K562 (cell line): ENCODE data around the gene CTCFL. TPM values are rescaled to one million over a fixed set of nuclear protein-coding genes. Genes with fewer than 3 reads are reported as not detected.

Source experiments
- ATAC-seq: fragments of 200-7000 bp; cut with Tn5 transposase; 3 replicates; pipeline ENCODE4 v1.9.1; 2020; ENCODE audit warnings: moderate library complexity
- BruUV-seq: library from RNA; stranded (reverse); fragments of 400-500 nt; replicated peaks from 2 replicates; lab custom pipeline; 2021; lab: Mats Ljungman, UMichigan
- CTCF ChIA-PET: fragments of 300-600 bp; formaldehyde crosslinking; extraction: SDS; loops from one replicate; lab custom pipeline; 2021; ENCODE audit warnings: low intra/inter-chr PET ratio; lab: Yijun Ruan, JAX
- POLR2A ChIA-PET: fragments of 300-600, 350-650 bp; sonication (Branson Sonifier 250); formaldehyde crosslinking; extraction: SDS; loops from one replicate; lab custom pipeline; 2021; ENCODE audit warnings: antibody characterized with exemption, inconsistent platforms; lab: Yijun Ruan, JAX
- DNase-seq, 4 experiments: peaks; one replicate each; pipeline versions ENCODE4 v3.0.0 to v3.0.0-alpha.2; 2011 to 2018; ENCODE audit warnings: low spot score in 3 of 4, mixed read lengths in 3 of 4; ENCODE audit errors: extremely low read depth in 1 of 4
- FAIRE-seq: peaks from 2 replicates; lab custom pipeline; 2011; peaks lifted over from hg19 to GRCh38; lab: Jason Lieb, UNC
- H2AFZ ChIP-seq: 2 replicates; pipeline ENCODE4 v1.6.0; 2011; ENCODE audit warnings: low read depth, low read length, control low read depth, inconsistent platforms
- H3K27ac ChIP-seq: fragments of 200-600 bp; 3 replicates; pipeline ENCODE4 v1.8.0; 2011; ENCODE audit warnings: low read depth, mild to moderate bottlenecking, control low read depth, inconsistent platforms, low read length, moderate library complexity, mixed read lengths; ENCODE audit errors: extremely low read depth
- H3K27me3 ChIP-seq, 2 experiments: fragments of 300-600 bp in 1 of 2; 2 replicates in 1 of 2; 3 replicates in 1 of 2; pipeline versions ENCODE4 v1.6.0 to v1.8.0; 2011; ENCODE audit warnings: inconsistent platforms in 2 of 2, low read length in 2 of 2, mild to moderate bottlenecking in 1 of 2, mixed read lengths in 1 of 2, moderate library complexity in 1 of 2; ENCODE audit not compliant: control insufficient read depth in 2 of 2, insufficient read depth in 2 of 2
- H3K36me3 ChIP-seq: fragments of 300-600 bp; 3 replicates; pipeline ENCODE4 v1.8.0; 2011; ENCODE audit warnings: mild to moderate bottlenecking, low read length, inconsistent platforms; ENCODE audit not compliant: control insufficient read depth, insufficient read depth
- H3K4me1 ChIP-seq, 2 experiments: fragments of 200-600 bp in 1 of 2; replicated peaks in 1 of 2; 2 replicates in 1 of 2; 3 replicates in 1 of 2; pipeline versions ENCODE4 v1.5.1 to v1.8.0; 2011; ENCODE audit warnings: inconsistent platforms in 2 of 2, low read length in 2 of 2, mild to moderate bottlenecking in 1 of 2, mixed read lengths in 1 of 2, moderate library complexity in 1 of 2; ENCODE audit not compliant: control insufficient read depth in 2 of 2, insufficient read depth in 2 of 2
- H3K4me2 ChIP-seq: 2 replicates; pipeline ENCODE4 v1.6.1; 2011; ENCODE audit warnings: low read length, control low read depth, inconsistent platforms, mixed read lengths; ENCODE audit not compliant: insufficient read depth
- H3K4me3 ChIP-seq: fragments of 200-600 bp; sonication (generic), shearing (Covaris generic); 2 replicates; pipeline ENCODE4 v1.5.1; 2016; ENCODE audit warnings: control low read depth, inconsistent platforms
- H3K79me2 ChIP-seq: fragments of 200-600 bp; 3 replicates; pipeline ENCODE4 v1.8.0; 2011; ENCODE audit warnings: low read length, inconsistent platforms; ENCODE audit not compliant: control insufficient read depth, insufficient read depth
- H3K9ac ChIP-seq, 2 experiments: 2 replicates each; pipeline versions ENCODE4 v1.6.0 to v1.6.1; 2011; ENCODE audit warnings: low read depth in 2 of 2, low read length in 2 of 2, control low read depth in 1 of 2, inconsistent platforms in 1 of 2, mild to moderate bottlenecking in 1 of 2, mixed read lengths in 1 of 2; ENCODE audit not compliant: insufficient read depth in 1 of 2
- H3K9me1 ChIP-seq: one replicate; pipeline ENCODE4 v1.6.0; 2011; ENCODE audit warnings: inconsistent platforms, mild to moderate bottlenecking, low read length, moderate library complexity; ENCODE audit not compliant: control insufficient read depth, insufficient read depth
- H3K9me3 ChIP-seq: replicated peaks from 2 replicates; pipeline ENCODE4 v1.5.1; 2011; ENCODE audit warnings: low read depth, low read length, inconsistent platforms; ENCODE audit not compliant: control insufficient read depth, insufficient read depth
- H4K20me1 ChIP-seq: replicated peaks from 2 replicates; pipeline ENCODE4 v1.6.1; 2011; ENCODE audit warnings: low read length, inconsistent platforms, mixed read lengths; ENCODE audit not compliant: control insufficient read depth, insufficient read depth
- CAMTA2 ChIP-seq: fragments of 250-450 bp; sonication (Bioruptor Pico); conservative IDR thresholded peaks from 2 replicates; pipeline ENCODE4 v1.5.1; 2022
- HMG20B ChIP-seq: fragments of 250-450 bp; sonication (Bioruptor Pico); IDR thresholded peaks from 2 replicates; pipeline ENCODE4 v1.5.0; 2021; ENCODE audit warnings: mild to moderate bottlenecking
- JUN ChIP-seq, 2 experiments: sonication (generic) in 1 of 2; formaldehyde crosslinking in 1 of 2; IDR thresholded peaks; 2 replicates each; pipeline versions ENCODE4 v1.6.1 to v1.8.0; 2012 to 2022; ENCODE audit warnings: borderline replicate concordance in 2 of 2, mild to moderate bottlenecking in 2 of 2, improper control_type of control experiment in 1 of 2, low read depth in 1 of 2, low read length in 1 of 2, missing genetic modification reagents in 1 of 2
- MTA3 ChIP-seq: fragments of 450-650 bp; formaldehyde crosslinking; IDR thresholded peaks from 2 replicates; pipeline ENCODE4 v1.6.1; 2017; ENCODE audit warnings: mild to moderate bottlenecking, borderline replicate concordance
- NONO ChIP-seq, 2 experiments: fragments of 200-400 bp in 1 of 2; fragments of 450-650 bp in 1 of 2; formaldehyde crosslinking in 1 of 2; IDR thresholded peaks; 2 replicates each; pipeline ENCODE4 v1.6.1; 2017; ENCODE audit warnings: low read depth in 2 of 2, mild to moderate bottlenecking in 2 of 2, moderate library complexity in 2 of 2, low read length in 1 of 2
- ZFPM2 ChIP-seq: fragments of 250-450 bp; sonication (Bioruptor Pico); IDR thresholded peaks from 2 replicates; pipeline ENCODE4 v1.5.1; 2022; ENCODE audit warnings: mild to moderate bottlenecking
- WGBS: fragments of 100-300 bp; shearing (Covaris generic); methylation state at CpG from one replicate; pipeline ENCODE4 v1.1.6; 2016; ENCODE audit warnings: low coverage, mixed read lengths; ENCODE audit not compliant: insufficient coverage; ENCODE audit errors: missing lambda C conversion rate; 5-methylcytosine and 5-hydroxymethylcytosine counted together
- in situ Hi-C: fragments of 300-500 bp; cut with MboI; formaldehyde crosslinking; loops from 4 replicates; pipeline ENCODE4 v1.15.0; 2018; ENCODE audit warnings: inconsistent platforms, mixed read lengths
- intact Hi-C: fragments of 100-400 bp; cut with micrococcal nuclease; formaldehyde crosslinking; loops from 2 replicates; pipeline ENCODE4 v1.14.2; 2022
- polyA plus RNA-seq, 8 experiments: library from polyadenylated mRNA; depleted of rRNA in 4 of 8; stranded (reverse) in 5 of 8; unstranded in 3 of 8; fragments of >200 nt; fragmentation: Nextera tagmentation in 2 of 8; fragmentation: Illumina TruSeq in 1 of 8; extraction: Ambion mirVana in 2 of 8; extraction: Trizol in 1 of 8; gene quantifications; 2 replicates each; pipeline versions ENCODE4 v1.2.1 to v1.2.3, GENCODE V29; 2011 to 2014; ENCODE audit warnings: inconsistent platforms in 1 of 8, missing spikeins in 1 of 8
- total RNA-seq, 7 experiments: library from RNA; depleted of rRNA in 6 of 7; stranded (reverse); fragments of >200 nt in 6 of 7; fragmentation: Illumina TruSeq in 2 of 7; extraction: Trizol in 2 of 7; gene quantifications; 2 replicates each; pipeline versions ENCODE4 v1.2.1 to v1.2.3, GENCODE V29; 2011 to 2021; ENCODE audit warnings: low replicate concordance in 1 of 7
- TF ChIP-seq, protein P1 (sequence below), 2 experiments: IDR thresholded peaks; 2 replicates each; pipeline ENCODE4 v1.6.1; 2011; ENCODE audit warnings: borderline replicate concordance in 1 of 2, control low read depth in 1 of 2, low read depth in 1 of 2, low read length in 1 of 2, mild to moderate bottlenecking in 1 of 2, mixed read lengths in 1 of 2, moderate library complexity in 1 of 2; ENCODE audit not compliant: insufficient read depth in 1 of 2, insufficient read length in 1 of 2, poor library complexity in 1 of 2, severe bottlenecking in 1 of 2; ENCODE audit errors: extremely low read depth in 1 of 2
- TF ChIP-seq, protein P2 (sequence below): sonication (generic); formaldehyde crosslinking; IDR thresholded peaks from 2 replicates; pipeline ENCODE4 v1.8.1; 2023; ENCODE audit warnings: mild to moderate bottlenecking, missing genetic modification reagents

The CTCFL gene
- total and polyA plus RNA-seq, 9 of the 15 experiments (the other 6 are each of a cell fraction or from before 2014, with no cell fraction given), result 42.4 to 188 (median 111) TPM

DNA sequence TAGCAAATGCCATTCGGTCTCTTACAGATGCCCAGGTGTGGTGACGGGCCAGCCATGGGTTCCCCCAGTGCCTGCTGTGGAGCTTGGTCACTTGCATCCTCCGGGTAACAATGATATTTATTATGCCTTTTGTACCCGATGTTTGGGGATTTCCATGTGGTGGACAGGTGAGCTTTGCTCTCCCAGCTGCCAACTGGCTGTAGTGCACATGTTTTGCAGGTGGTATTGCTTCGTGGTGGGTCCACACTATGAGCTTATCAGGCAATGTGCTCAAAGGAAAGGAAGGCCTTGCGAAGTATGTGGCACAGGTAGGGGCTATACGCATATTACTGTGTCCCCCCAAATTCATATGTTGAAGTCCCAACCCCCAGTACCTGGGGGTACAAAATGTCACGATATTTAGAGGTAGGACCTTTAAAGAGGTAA is 4.2 kb upstream of the CTCFL start (continued):
- TF ChIP-seq, protein P1, sequence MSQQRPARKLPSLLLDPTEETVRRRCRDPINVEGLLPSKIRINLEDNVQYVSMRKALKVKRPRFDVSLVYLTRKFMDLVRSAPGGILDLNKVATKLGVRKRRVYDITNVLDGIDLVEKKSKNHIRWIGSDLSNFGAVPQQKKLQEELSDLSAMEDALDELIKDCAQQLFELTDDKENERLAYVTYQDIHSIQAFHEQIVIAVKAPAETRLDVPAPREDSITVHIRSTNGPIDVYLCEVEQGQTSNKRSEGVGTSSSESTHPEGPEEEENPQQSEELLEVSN (IDR thresholded peaks at IDR 0.05; ENCODE audit: borderline replicate concordance in 1 of 2, extremely low read depth in 1 of 2, insufficient read depth in 1 of 2, insufficient read length in 1 of 2, low read depth in 1 of 2, low read length in 1 of 2, poor library complexity in 1 of 2, severe bottlenecking in 1 of 2), result no peak
- TF ChIP-seq NONO (IDR thresholded peaks at IDR 0.05; ENCODE audit: low read depth in 2 of 2, low read length in 1 of 2) (no peak), MTA3 (no peak), HMG20B (CRISPR knock-in tag) (no peak)

DNA sequence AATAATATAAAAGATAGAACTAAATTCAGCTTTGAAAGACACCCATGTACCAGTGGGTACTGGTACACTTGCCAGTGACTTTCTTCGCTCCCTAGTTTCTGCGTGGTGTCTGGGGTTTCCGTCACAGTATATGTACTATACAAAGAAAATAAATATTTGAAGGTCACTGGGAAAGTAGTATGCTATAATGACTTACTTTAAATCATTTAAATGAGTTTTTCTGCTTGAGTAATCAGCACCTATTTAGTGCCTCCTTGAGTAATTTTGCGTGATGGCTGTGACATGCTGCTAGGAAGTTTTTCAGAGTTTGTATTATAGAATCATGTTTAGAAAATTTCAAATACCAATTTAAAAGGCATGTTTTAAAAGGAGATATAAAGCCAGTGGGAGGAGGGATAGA is 3.2 kb upstream of the CTCFL start:
- Histone ChIP-seq H3K9me1 (no peaks in the 10 kb centered on the region), H3K27me3 (no peaks in the 10 kb centered on the region), H3K4me3 (no peak overlapping the region), H4K20me1 (0 out of 2 replicates have a peak, but pooled peaks cover 5% of the 10 kb centered on the region), H3K79me2 (peaks cover 18% of the 10 kb centered on the region), H3K9me3 (no peaks in the 10 kb centered on the region), H3K9ac (no peak overlapping the region), H3K4me2 (no peak overlapping the region), H3K27ac (no peak overlapping the region), H3K4me1 (peaks cover 6 to 32% of the 10 kb centered on the region in 2 experiments; a peak in 4 of 5 replicates)
- BruUV-seq, result no TSS peak
- 94% methylated on average over 4 of the region's 4 CpGs for WGBS
- ATAC-seq (no peak), DNase-seq (no peak)
- intact Hi-C loops, result no loop called here
- ChIA-PET CTCF (interaction anchor here (1.3 to 4.9 kb wide), 2 partner anchors 63 to 65 kb away, joined by 5 to 103 read pairs; no protein-coding TSS in a partner anchor), POLR2A (interaction anchor here (1.0 kb wide), 1 partner anchor 13 kb away, joined by 3 read pairs; no protein-coding TSS in a partner anchor)
- in situ Hi-C loops, result loop anchor here (10.0 kb wide), 1 partner anchor 677 kb away; no protein-coding TSS in a partner anchor
- TF ChIP-seq ZFPM2 (CRISPR knock-in tag) (no peak), CAMTA2 (no peak), JUN (IDR thresholded peaks at IDR 0.05; ENCODE audit: borderline replicate concordance, low read depth, low read length) (no peak), JUN (CRISPR knock-in tag; IDR thresholded peaks at IDR 0.05; ENCODE audit: borderline replicate concordance) (no peak)
- TF ChIP-seq, protein P2, sequence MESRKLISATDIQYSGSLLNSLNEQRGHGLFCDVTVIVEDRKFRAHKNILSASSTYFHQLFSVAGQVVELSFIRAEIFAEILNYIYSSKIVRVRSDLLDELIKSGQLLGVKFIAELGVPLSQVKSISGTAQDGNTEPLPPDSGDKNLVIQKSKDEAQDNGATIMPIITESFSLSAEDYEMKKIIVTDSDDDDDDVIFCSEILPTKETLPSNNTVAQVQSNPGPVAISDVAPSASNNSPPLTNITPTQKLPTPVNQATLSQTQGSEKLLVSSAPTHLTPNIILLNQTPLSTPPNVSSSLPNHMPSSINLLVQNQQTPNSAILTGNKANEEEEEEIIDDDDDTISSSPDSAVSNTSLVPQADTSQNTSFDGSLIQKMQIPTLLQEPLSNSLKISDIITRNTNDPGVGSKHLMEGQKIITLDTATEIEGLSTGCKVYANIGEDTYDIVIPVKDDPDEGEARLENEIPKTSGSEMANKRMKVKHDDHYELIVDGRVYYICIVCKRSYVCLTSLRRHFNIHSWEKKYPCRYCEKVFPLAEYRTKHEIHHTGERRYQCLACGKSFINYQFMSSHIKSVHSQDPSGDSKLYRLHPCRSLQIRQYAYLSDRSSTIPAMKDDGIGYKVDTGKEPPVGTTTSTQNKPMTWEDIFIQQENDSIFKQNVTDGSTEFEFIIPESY (CRISPR knock-in tag), result no peak
- TF ChIP-seq, all 486 proteins: peak for 0
- H3K36me3 ChIP-seq, result peaks cover 9% of the 10 kb centered on the region; the same call in 2 of the 3 replicates
- no peak overlapping the region for H2AFZ ChIP-seq
- no peak for FAIRE-seq
